Gastroesophageal sphincter (tissue), 4 donors: ENCODE data around the gene KCNA2. TPM values are rescaled to one million over a fixed set of nuclear protein-coding genes. Genes with fewer than 3 reads are reported as not detected.

Experiments
- ATAC-seq: fragments of 150-250 bp; one replicate; pipeline ENCODE4 v1.9.1; 2016; ENCODE audit warnings: mild to moderate bottlenecking, moderate library complexity
- H3K27ac ChIP-seq, 4 donors: fragments of 200-600 bp; sonication (generic) in 3 of 4; 1 replicate in 3 of 4; 2 replicates in 1 of 4; pipeline ENCODE4 v1.5.1; 2016 to 2019
- H3K27me3 ChIP-seq: fragments of 200-600 bp; sonication (generic); one replicate; pipeline ENCODE4 v1.5.1; 2019
- H3K36me3 ChIP-seq, 2 donors: fragments of 200-600 bp; sonication (generic); one replicate each; pipeline ENCODE4 v1.5.1; 2019; ENCODE audit warnings: control low read depth in 1 of 2
- H3K4me1 ChIP-seq, 3 donors: fragments of 200-600 bp; sonication (generic); 1 replicate in 2 of 3; 2 replicates in 1 of 3; pipeline ENCODE4 v1.5.1; 2016 to 2019; ENCODE audit warnings: control low read depth in 2 of 3
- H3K4me3 ChIP-seq, 2 donors: fragments of 200-600 bp; sonication (generic); one replicate each; pipeline ENCODE4 v1.5.1; 2019; ENCODE audit warnings: mild to moderate bottlenecking in 1 of 2, moderate library complexity in 1 of 2
- H3K9me3 ChIP-seq, 3 donors: fragments of 200-600 bp; sonication (generic); one replicate each; pipeline ENCODE4 v1.5.1; 2017 to 2019; ENCODE audit warnings: control low read depth in 2 of 3
- EP300 ChIP-seq: sonication (generic); formaldehyde crosslinking; IDR thresholded peaks from one replicate; pipeline ENCODE4 v1.6.1; 2017; ENCODE audit warnings: antibody characterized with exemption, mild to moderate bottlenecking
- POLR2A ChIP-seq, 2 donors: fragments of 450-650 bp; IDR thresholded peaks; one replicate each; pipeline ENCODE4 v1.6.1; 2017; ENCODE audit warnings: antibody characterized with exemption in 2 of 2, mild to moderate bottlenecking in 2 of 2, moderate library complexity in 1 of 2
- POLR2AphosphoS5 ChIP-seq: sonication (generic); formaldehyde crosslinking; IDR thresholded peaks from one replicate; pipeline ENCODE4 v1.6.1; 2017; ENCODE audit warnings: antibody characterized with exemption
- WGBS, 2 donors: methylation state at CpG; one replicate each; pipeline ENCODE4 v1.1.5; 2018; ENCODE audit warnings: low coverage in 1 of 2; 5-methylcytosine and 5-hydroxymethylcytosine counted together
- total RNA-seq, 4 donors: library from RNA; depleted of rRNA; stranded (reverse); fragments of >200 nt; gene quantifications; one replicate each; pipeline ENCODE4 v1.1.0, GENCODE V29; 2016
- TF ChIP-seq, protein P1 (sequence below), 4 experiments: fragments of 200-600 bp in 2 of 4; fragments of 450-650 bp in 2 of 4; sonication (generic) in 1 of 4; IDR thresholded peaks; one replicate each; pipeline ENCODE4 v1.5.1; 2017 to 2019; ENCODE audit warnings: antibody characterized with exemption in 4 of 4, mild to moderate bottlenecking in 2 of 4, moderate library complexity in 2 of 4

KCNA2 gene
- total RNA-seq, 4 donors from 2014 or later = 2.8 to 16.8 (median 4.6) TPM

DNA sequence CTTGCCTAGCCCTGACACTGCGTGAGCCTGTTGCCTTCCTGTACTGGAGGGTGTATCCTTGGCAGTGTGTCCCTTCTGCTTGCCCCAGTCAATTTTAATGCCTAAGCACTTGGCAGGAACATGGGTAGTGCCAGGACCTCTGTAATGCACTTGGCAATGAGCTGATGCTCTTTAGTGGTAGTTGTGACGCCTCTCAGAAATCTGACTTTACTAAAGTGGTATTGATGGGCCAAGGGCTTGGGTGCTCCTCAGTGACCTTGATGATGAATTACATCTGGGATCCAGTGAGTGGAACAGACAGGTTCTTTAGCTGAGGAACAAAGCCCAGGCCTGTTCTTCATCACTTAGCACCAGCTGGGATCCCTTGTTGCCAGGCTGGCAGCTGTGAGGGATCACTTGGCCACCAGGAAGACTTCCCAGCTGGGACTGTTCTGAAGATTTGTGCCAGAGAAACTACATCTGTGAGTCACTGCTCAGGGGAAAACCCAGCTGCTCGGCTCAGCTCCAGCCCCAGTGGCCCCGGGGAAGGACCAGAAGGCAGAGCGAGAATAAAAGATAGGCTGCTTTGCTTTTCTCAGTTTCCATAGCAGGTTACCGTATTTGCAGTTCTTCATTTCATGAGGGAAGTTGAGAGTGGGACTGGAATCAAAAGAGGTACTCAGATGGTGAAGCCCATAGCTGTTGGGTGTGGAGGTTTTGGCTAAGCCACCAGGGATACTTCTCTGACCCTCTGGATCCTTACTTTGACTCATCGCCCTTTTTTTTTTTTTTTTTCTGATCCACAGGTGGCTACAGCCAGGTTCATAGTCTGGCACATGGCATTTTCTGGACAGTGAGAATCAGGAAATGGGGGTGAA is 28.5 kb upstream of the KCNA2 start:
- Histone ChIP-seq H3K27ac (no peak overlapping the region), H3K4me3 (no peak overlapping the region), H3K9me3 (no peaks in the 10 kb centered on the region), H3K27me3 (peaks cover 13% of the 10 kb centered on the region), H3K4me1 (peaks cover 0 to 19% (median 10%) of the 10 kb centered on the region in 3 donors), H3K36me3 (no peaks in the 10 kb centered on the region)
- peak; percentile 91 for ATAC-seq
- TF ChIP-seq POLR2A (IDR thresholded peaks at IDR 0.05) (no peak), EP300 (no peak), POLR2AphosphoS5 (peak; percentile 99)
- TF ChIP-seq, protein P1, sequence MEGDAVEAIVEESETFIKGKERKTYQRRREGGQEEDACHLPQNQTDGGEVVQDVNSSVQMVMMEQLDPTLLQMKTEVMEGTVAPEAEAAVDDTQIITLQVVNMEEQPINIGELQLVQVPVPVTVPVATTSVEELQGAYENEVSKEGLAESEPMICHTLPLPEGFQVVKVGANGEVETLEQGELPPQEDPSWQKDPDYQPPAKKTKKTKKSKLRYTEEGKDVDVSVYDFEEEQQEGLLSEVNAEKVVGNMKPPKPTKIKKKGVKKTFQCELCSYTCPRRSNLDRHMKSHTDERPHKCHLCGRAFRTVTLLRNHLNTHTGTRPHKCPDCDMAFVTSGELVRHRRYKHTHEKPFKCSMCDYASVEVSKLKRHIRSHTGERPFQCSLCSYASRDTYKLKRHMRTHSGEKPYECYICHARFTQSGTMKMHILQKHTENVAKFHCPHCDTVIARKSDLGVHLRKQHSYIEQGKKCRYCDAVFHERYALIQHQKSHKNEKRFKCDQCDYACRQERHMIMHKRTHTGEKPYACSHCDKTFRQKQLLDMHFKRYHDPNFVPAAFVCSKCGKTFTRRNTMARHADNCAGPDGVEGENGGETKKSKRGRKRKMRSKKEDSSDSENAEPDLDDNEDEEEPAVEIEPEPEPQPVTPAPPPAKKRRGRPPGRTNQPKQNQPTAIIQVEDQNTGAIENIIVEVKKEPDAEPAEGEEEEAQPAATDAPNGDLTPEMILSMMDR (IDR thresholded peaks at IDR 0.05) = no peak
- WGBS, 2 donors = 3 to 50% methylated on average over 2 to 6 of the region's 7 CpGs

DNA sequence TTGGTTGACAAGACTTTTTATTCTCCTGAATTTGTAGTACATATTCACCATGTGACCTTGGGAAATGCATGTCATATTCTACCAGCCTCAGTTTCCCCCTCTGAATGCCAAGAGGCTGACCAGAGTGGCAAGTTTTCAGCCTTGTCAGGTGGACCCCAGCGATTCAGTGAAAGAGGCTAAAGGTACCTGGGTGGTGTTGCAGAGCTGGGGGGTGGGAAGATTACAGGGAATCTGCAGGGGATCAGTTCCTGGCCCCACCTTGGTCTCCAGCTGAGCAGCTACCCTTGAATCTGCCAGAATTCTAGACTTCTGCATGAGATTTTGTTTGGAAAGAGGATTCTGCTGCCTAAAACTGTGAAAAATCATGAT is 27.9 kb upstream of the KCNA2 start:
- WGBS, 2 donors = no CpG with 5 or more reads among the region's 1 CpG
- Histone ChIP-seq H3K9me3 (no peaks in the 10 kb centered on the region), H3K27me3 (peaks cover 13% of the 10 kb centered on the region), H3K27ac (no peak overlapping the region), H3K4me1 (peaks cover 0 to 19% (median 10%) of the 10 kb centered on the region in 3 donors), H3K4me3 (no peak overlapping the region), H3K36me3 (no peaks in the 10 kb centered on the region)
- TF ChIP-seq EP300 = no peak
- TF ChIP-seq, protein P1 (IDR thresholded peaks at IDR 0.05) = no peak
- no peak for TF ChIP-seq POLR2A (IDR thresholded peaks at IDR 0.05)
- no peak for ATAC-seq

DNA sequence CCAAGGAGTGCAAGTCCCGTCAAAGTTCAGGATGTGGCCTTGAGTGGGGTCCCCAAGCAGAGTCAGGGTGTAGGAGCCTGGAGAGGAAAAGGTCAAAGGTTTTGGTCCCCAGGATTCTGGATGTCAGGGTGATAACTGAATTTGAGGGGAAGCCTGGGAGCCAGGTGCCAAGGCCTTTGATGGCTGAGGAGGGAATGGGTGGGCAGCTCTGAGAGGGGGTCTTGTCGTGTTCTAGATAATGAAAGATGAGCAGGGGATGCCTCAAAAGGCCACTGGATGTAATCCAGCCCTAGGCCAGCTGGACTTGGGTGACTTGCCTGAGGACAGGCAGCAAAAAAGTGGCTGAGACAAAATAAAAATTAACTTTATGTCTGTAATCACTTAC is 27.5 kb upstream of the KCNA2 start:
- Histone ChIP-seq H3K4me3 (no peak overlapping the region), H3K9me3 (no peaks in the 10 kb centered on the region), H3K27ac (no peak overlapping the region), H3K27me3 (peaks cover 13% of the 10 kb centered on the region), H3K36me3 (no peaks in the 10 kb centered on the region), H3K4me1 (peaks cover 0 to 19% (median 10%) of the 10 kb centered on the region in 3 donors)
- TF ChIP-seq POLR2AphosphoS5 (no peak), POLR2A (IDR thresholded peaks at IDR 0.05) (no peak), EP300 (no peak)
- TF ChIP-seq, protein P1 (IDR thresholded peaks at IDR 0.05) = no peak
- WGBS, 2 donors = 58 to 70% methylated on average over 2 of the region's 2 CpGs
- ATAC-seq = no peak

DNA sequence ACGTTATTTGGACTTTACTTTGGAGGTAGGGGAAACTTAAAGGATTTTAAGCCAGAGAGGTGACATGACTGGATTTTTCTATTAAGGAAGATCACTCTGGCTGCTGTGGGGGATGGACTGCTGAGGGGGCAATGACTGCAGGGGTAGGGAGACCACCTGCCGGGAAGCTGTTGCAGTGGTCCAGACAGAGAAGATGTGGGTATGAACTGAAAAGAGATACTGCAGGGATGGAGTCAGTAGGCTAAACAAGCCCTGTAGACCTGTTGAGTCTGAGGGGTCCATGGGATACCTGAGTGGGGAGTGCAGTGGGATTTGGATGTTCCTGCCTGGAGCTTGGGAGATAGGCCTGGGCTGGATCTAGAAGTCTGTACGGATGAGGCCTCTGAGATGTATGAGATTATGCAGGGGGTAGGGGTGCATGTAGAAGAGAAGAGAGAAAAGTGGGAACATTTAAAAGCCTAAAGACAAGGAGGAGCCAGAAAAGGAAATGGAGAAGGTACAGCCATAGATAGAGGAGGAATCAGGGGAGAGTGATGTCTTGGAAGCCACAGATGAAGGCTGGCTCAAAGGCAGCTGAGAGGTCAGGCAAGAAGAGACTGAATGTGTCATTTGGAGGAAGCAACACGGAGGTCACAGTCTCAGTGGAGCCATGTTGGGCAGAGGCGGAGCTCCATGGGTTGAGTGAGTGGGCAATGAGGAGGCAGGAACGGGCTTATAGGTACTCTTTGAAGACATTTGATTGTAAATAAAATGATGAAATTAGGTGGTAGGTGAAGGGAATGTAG is 25.9 kb upstream of the KCNA2 start:
- Histone ChIP-seq H3K4me1 (peaks cover 0 to 19% (median 10%) of the 10 kb centered on the region in 3 donors), H3K36me3 (no peaks in the 10 kb centered on the region), H3K4me3 (no peak overlapping the region), H3K27me3 (peaks cover 13% of the 10 kb centered on the region), H3K9me3 (no peaks in the 10 kb centered on the region), H3K27ac (no peak overlapping the region)
- ATAC-seq = no peak
- WGBS, 2 donors = 74 to 84% methylated on average over 6 of the region's 6 CpGs
- no peak for TF ChIP-seq POLR2AphosphoS5
- TF ChIP-seq POLR2A (IDR thresholded peaks at IDR 0.05) = no peak
- no peak for TF ChIP-seq EP300
- TF ChIP-seq, protein P1 (IDR thresholded peaks at IDR 0.05) = no peak
